Effector memory CD4-positive, alpha-beta T cell (primary cell): ENCODE data around the gene ST6GALNAC5.

Experiments
- DNase-seq, 3 donors: peaks; one replicate each; pipeline ENCODE4 v3.0.0-alpha.2; 2020
- H3K27ac ChIP-seq: 2 replicates; pipeline ENCODE4 v1.7.0; 2013; ENCODE audit warnings: mild to moderate bottlenecking, low read length, moderate library complexity; ENCODE audit not compliant: insufficient read depth, poor library complexity, severe bottlenecking
- H3K27me3 ChIP-seq: replicated peaks from 2 replicates; pipeline ENCODE4 v1.7.0; 2013; ENCODE audit warnings: mild to moderate bottlenecking, low read length; ENCODE audit not compliant: insufficient read depth, control insufficient read depth, poor library complexity, severe bottlenecking
- H3K36me3 ChIP-seq: 2 replicates; pipeline ENCODE4 v1.7.0; 2013; ENCODE audit warnings: mild to moderate bottlenecking, low read length, moderate library complexity; ENCODE audit not compliant: control insufficient read depth, insufficient read depth
- H3K4me1 ChIP-seq: 2 replicates; pipeline ENCODE4 v1.7.0; 2013; ENCODE audit warnings: low read length, mild to moderate bottlenecking; ENCODE audit not compliant: control insufficient read depth, insufficient read depth, poor library complexity, severe bottlenecking
- H3K4me3 ChIP-seq: 2 replicates; pipeline ENCODE4 v1.7.0; 2013; ENCODE audit warnings: low read length, low read depth, mild to moderate bottlenecking; ENCODE audit not compliant: insufficient read depth, poor library complexity, severe bottlenecking
- H3K9me3 ChIP-seq: 2 replicates; pipeline ENCODE4 v1.7.0; 2013; ENCODE audit warnings: mild to moderate bottlenecking, low read length, moderate library complexity; ENCODE audit not compliant: control insufficient read depth

Gene ST6GALNAC5

DNA sequence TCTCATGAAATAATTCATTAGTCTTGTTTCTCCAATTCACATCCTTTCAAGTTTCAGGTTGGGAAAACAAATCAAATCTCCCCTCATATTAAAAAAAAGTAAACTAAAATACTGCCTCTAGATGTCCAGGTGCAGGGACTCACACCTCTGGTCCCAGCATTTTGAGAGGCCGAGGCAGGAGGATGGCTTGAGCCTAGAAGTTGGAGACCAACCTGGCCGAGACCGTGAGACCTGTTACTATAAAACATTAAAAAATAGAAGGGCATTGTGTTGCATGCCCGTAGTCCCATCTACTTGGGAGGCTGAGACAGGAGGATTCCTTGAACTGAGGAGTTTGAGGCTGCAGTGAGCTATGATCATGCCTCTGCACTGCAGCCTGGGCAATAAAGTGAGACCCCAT is 61.9 kb downstream of the ST6GALNAC5 start:
- no peaks in the 10 kb centered on the region for H3K36me3 ChIP-seq
- no peak overlapping the region for H3K27ac ChIP-seq
- no peaks in the 10 kb centered on the region for H3K9me3 ChIP-seq
- H3K27me3 ChIP-seq: no peaks in the 10 kb centered on the region
- H3K4me3 ChIP-seq: no peak overlapping the region
- no peak for DNase-seq
- H3K4me1 ChIP-seq: no peaks in the 10 kb centered on the region

DNA sequence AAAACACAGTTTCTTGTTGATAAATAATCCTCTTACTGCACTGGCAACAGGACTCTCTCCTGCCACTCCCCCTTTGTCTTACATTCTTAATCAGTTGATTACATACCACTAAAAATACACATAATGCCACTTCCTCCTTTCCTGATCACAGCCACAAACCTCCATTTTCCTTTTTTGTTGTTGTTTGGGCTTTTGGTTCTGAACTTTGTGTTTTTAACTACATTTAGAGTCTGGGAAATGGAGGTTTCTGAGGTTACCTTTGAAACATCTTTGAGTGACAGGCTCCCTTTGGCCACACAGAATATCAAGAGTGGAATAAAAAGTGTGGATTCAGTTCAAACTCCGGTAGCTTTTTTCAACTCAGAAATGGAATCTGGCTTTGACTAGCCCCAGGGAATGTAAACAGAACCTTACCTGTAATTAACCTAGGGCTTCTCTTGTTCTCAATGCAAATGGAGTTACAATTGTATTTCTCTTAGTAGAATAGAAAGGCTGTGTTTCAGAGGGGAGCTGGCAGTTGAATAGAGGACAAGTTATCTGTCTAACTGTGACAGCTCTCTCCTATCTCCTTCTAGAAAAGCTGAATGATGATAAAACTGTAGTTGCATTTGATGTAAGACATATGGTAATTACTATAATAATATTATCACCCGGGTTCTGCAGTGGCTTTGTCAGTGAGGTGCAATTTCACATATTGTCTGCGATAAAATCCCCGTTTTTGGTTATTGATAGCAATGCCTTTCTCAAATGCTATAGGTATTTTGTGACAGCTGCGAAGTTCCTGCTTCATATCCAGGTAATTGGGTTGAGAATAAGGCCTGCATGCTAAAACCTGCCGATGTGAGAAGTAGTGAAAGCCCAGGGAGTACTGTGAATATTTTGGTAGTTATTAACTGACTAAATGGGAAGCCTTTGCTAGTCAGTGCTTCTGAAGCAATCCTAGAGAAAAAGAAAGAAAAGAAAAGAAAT is 66.9 kb downstream of the ST6GALNAC5 start:
- no peaks in the 10 kb centered on the region for H3K9me3 ChIP-seq
- H3K36me3 ChIP-seq: no peaks in the 10 kb centered on the region
- H3K27ac ChIP-seq: no peak overlapping the region
- H3K4me3 ChIP-seq: no peak overlapping the region
- H3K27me3 ChIP-seq: no peaks in the 10 kb centered on the region
- no peak for DNase-seq
- H3K4me1 ChIP-seq: no peaks in the 10 kb centered on the region

DNA sequence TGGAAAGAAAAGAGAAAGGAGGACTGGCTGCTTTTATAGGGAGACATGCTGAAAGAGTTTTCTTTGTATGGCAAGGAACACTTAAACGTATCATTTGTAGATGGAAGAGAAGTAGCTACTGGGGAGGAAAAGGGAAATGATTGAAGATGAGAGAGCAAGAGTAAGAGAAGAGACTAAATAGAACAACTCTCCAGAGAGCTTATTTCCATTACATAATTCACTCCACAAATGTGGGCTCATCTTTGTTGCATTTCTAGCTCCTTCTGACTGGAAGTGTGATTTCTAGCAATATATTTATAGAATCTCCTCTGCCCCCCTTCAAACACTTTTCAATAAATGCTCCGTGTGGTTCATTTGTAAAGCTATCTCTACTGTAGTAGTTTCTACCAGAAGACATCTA is 71.0 kb downstream of the ST6GALNAC5 start:
- H3K9me3 ChIP-seq: no peaks in the 10 kb centered on the region
- H3K36me3 ChIP-seq: no peaks in the 10 kb centered on the region
- no peaks in the 10 kb centered on the region for H3K4me1 ChIP-seq
- H3K4me3 ChIP-seq: no peak overlapping the region
- H3K27ac ChIP-seq: no peak overlapping the region
- DNase-seq: no peak
- no peaks in the 10 kb centered on the region for H3K27me3 ChIP-seq

DNA sequence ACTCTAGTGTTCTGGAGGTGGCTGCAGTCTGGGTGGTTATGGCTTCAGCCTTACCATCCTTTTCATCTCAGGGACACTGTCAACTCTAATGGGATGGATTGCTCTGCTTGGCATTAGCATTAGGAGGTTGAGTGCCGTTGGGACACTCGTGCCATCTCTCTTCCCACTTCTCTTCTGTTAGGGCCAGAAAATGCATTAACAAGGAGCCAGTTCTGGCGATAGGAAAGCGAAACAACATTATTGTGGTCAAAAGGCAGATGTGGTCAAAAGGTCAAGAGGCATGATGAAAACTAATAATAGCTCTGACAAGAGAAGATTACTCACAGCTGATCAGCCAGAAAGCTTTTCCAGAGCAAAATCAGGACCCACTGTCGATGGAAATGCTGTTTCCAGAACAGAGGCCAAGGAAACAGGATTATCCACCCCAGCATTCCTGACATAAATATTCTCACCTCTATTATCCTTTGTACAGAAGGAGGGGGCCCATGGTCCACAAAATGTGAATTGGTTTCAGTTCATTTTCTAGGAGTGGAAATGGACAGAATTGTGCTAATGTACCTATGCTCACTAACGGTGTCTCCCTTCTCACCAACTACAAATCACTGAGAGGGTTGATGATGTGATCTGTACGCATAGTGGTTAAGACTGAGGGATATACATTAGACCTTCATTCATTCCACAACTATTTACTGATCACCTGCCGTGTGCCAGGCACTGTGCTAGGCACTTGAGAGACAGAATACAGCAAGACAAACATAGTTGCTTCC is 72.0 kb downstream of the ST6GALNAC5 start:
- Histone ChIP-seq H3K4me1 (no peaks in the 10 kb centered on the region), H3K27ac (no peak overlapping the region), H3K36me3 (no peaks in the 10 kb centered on the region), H3K9me3 (no peaks in the 10 kb centered on the region), H3K4me3 (no peak overlapping the region), H3K27me3 (no peaks in the 10 kb centered on the region)
- DNase-seq: no peak

DNA sequence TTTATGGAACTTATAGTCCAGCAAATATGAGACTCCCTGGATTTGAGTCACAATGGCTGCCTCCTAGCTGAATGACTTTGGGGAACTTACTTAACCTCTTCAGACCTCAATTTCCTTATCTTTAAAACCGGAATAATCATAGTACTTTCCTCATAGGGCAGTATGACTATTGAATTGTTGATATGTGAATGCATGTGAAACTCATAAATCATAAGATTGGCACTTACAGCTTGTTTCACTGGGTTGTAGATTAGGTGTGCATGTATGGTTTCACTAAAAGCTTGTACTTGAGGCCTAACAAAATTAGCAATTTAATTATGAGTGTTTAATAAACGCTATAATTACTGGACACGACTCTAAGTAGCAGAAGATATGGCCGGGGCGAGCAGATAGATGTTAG is 72.5 kb downstream of the ST6GALNAC5 start:
- no peaks in the 10 kb centered on the region for H3K36me3 ChIP-seq
- H3K27me3 ChIP-seq: no peaks in the 10 kb centered on the region
- no peaks in the 10 kb centered on the region for H3K9me3 ChIP-seq
- no peaks in the 10 kb centered on the region for H3K4me1 ChIP-seq
- H3K27ac ChIP-seq: no peak overlapping the region
- DNase-seq: no peak
- no peak overlapping the region for H3K4me3 ChIP-seq

DNA sequence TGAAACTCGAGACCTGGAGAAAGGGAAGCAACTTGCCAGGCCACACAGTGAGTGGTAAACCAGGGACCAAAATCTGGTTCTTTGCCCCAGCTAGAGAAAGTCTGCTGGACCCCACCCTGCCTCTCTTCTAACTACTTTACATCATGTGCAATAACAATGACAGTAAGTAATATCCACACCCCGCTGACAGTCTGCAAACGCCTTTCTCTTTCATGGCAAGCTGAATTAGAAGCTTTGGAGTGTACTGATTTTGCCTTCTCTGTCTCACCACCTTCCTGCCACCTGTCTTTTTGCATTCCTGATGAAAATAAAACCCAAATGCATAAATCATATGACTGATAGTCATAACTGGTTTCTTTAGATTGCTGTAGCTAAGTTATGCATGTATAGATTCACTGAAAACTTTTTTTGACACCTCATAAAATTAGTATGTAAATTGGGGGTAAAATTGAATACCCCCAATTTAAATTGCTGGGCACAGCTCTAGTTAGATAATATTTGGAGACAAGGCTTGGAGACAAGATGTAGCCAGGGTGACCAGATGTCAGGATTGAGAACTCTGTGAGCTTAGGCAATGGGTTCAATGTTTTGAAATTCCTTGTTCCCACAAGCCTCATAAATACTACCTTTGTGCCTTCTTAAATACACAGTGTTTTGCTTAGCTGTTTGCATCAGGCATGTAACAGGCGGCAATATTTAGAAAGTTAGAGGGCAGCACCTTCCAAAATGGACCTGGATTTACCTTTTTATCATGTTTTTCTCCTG is 73.5 kb downstream of the ST6GALNAC5 start:
- Histone ChIP-seq H3K9me3 (no peaks in the 10 kb centered on the region), H3K4me3 (no peak overlapping the region), H3K4me1 (no peaks in the 10 kb centered on the region), H3K27me3 (no peaks in the 10 kb centered on the region), H3K36me3 (no peaks in the 10 kb centered on the region), H3K27ac (no peak overlapping the region)
- no peak for DNase-seq

DNA sequence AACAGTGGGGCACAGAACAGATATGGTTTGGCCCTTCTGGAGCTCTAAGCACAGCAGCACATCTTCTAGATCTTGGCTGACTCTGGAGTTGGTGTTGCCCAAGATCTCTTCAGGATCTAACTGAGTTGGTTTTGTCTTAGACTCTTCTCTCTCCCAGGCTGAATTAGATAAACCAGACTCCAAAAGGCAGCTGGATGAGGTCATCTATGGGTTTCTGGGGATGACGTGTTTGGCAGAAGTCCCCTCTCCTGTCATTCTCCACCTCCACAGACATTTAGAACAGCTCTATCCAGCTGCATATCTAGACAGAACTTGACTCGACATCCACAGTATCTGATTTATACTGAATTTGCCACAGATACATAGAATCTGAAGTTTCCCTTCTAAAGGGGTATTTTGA is 75.3 kb downstream of the ST6GALNAC5 start:
- DNase-seq: no peak
- Histone ChIP-seq H3K9me3 (no peaks in the 10 kb centered on the region), H3K36me3 (no peaks in the 10 kb centered on the region), H3K27ac (no peak overlapping the region), H3K4me3 (no peak overlapping the region), H3K27me3 (no peaks in the 10 kb centered on the region), H3K4me1 (no peaks in the 10 kb centered on the region)

DNA sequence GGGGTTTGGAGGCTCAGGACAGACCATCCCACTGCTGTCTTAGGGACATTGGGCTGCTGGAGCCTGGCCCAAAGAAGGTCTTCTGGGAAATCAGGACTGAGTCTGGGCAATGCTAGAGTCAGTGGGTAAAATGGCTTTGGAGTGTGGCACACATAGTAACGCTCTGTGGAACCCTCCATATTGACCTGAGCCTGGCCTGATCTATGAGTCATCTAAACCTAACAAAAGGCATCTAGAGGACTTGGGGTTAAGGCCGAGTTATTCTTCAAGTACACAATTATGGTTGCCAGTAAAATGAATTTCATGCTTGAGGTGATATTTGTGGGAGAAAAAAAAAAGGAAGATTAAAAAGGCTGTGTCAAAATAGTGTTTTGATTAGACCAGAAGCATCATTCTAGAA is 77.7 kb downstream of the ST6GALNAC5 start:
- no peak overlapping the region for H3K4me3 ChIP-seq
- H3K9me3 ChIP-seq: no peaks in the 10 kb centered on the region
- H3K36me3 ChIP-seq: no peaks in the 10 kb centered on the region
- DNase-seq: no peak
- no peaks in the 10 kb centered on the region for H3K4me1 ChIP-seq
- no peaks in the 10 kb centered on the region for H3K27me3 ChIP-seq
- H3K27ac ChIP-seq: no peak overlapping the region

DNA sequence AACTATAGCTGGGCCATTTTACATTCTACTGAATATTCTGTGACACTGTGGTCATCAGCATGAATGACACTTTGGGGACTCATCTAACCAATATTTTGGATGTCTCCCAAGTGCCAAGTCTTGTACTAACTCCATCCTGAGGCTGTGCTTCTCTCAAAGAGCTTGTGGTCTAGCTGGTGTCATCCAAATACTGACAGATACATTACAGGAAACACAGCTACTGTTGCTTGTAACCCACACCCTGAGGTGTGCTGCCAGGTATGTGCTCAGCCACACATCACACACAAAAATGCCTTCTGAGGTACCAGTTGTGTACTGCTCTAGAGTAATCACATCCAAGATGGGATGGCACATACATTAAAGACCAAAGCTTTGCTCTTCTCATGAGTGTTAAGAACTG is 81.6 kb downstream of the ST6GALNAC5 start:
- no peak for DNase-seq
- no peak overlapping the region for H3K27ac ChIP-seq

More for the DNA sequence above, 81.6 kb downstream of the ST6GALNAC5 start:
- Histone ChIP-seq H3K36me3 (no peaks in the 10 kb centered on the region), H3K27me3 (no peaks in the 10 kb centered on the region), H3K4me1 (no peaks in the 10 kb centered on the region), H3K9me3 (no peaks in the 10 kb centered on the region), H3K4me3 (no peak overlapping the region)
